Measurements from ENCODE around the gene MACROD1. TPM values are rescaled to one million over a fixed set of nuclear protein-coding genes. Genes with fewer than 3 reads are reported as not detected.

MACROD1 gene
- total and polyA plus RNA-seq, 2 of the 13 experiments (the other 11 are each of a cell fraction or from before 2014, with no cell fraction given) = 23.1 to 34.5 TPM

DNA sequence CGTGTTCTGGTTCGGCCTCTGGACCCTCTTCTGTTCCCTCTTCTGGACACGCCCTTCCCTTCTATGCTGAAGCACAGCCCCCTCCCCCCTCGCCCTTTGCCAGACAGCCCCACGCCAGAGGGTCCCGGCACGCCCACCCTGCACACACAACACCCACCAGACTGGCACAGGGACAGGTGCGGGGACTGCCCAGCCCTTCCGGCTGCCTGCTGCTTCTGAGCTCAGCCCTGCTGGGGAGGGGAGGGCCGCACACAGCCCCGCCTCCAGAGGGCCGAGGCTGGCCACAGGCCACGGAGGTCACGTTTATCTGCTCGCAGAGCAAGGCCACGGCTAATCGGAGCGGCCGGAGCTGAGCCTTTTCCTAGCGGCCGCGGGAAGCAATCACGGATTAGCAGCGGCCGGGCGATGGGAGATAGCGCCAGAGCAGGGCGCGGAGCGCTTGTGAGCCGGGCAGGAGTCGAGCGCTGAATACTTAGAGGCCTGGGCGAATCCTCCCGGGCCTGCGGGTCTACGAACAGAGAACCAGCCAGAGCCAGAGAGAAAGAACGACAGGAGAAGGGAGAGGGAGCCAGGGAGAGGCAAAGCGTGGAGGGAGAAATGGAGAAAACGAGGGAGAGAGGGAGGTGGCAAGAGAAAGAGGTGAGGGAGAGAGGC lies 158.2 kb downstream of the MACROD1 start (continued):
- TF ChIP-seq, protein P1, sequence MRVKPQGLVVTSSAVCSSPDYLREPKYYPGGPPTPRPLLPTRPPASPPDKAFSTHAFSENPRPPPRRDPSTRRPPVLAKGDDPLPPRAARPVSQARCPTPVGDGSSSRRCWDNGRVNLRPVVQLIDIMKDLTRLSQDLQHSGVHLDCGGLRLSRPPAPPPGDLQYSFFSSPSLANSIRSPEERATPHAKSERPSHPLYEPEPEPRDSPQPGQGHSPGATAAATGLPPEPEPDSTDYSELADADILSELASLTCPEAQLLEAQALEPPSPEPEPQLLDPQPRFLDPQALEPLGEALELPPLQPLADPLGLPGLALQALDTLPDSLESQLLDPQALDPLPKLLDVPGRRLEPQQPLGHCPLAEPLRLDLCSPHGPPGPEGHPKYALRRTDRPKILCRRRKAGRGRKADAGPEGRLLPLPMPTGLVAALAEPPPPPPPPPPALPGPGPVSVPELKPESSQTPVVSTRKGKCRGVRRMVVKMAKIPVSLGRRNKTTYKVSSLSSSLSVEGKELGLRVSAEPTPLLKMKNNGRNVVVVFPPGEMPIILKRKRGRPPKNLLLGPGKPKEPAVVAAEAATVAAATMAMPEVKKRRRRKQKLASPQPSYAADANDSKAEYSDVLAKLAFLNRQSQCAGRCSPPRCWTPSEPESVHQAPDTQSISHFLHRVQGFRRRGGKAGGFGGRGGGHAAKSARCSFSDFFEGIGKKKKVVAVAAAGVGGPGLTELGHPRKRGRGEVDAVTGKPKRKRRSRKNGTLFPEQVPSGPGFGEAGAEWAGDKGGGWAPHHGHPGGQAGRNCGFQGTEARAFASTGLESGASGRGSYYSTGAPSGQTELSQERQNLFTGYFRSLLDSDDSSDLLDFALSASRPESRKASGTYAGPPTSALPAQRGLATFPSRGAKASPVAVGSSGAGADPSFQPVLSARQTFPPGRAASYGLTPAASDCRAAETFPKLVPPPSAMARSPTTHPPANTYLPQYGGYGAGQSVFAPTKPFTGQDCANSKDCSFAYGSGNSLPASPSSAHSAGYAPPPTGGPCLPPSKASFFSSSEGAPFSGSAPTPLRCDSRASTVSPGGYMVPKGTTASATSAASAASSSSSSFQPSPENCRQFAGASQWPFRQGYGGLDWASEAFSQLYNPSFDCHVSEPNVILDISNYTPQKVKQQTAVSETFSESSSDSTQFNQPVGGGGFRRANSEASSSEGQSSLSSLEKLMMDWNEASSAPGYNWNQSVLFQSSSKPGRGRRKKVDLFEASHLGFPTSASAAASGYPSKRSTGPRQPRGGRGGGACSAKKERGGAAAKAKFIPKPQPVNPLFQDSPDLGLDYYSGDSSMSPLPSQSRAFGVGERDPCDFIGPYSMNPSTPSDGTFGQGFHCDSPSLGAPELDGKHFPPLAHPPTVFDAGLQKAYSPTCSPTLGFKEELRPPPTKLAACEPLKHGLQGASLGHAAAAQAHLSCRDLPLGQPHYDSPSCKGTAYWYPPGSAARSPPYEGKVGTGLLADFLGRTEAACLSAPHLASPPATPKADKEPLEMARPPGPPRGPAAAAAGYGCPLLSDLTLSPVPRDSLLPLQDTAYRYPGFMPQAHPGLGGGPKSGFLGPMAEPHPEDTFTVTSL (CRISPR knock-in tag; IDR thresholded peaks at IDR 0.05; ENCODE audit: borderline replicate concordance) = no peak
- TF ChIP-seq PAX8 (CRISPR knock-in tag; IDR thresholded peaks at IDR 0.05; ENCODE audit: borderline replicate concordance) = no peak
- TF ChIP-seq ZNF773 (CRISPR knock-in tag; IDR thresholded peaks at IDR 0.05; ENCODE audit: borderline replicate concordance) = 0 out of 2 replicates have a peak, but pooled peaks have one; percentile 23
- no peak for TF ChIP-seq ZNF557 (CRISPR knock-in tag; IDR thresholded peaks at IDR 0.05)
- TF ChIP-seq, protein P2, sequence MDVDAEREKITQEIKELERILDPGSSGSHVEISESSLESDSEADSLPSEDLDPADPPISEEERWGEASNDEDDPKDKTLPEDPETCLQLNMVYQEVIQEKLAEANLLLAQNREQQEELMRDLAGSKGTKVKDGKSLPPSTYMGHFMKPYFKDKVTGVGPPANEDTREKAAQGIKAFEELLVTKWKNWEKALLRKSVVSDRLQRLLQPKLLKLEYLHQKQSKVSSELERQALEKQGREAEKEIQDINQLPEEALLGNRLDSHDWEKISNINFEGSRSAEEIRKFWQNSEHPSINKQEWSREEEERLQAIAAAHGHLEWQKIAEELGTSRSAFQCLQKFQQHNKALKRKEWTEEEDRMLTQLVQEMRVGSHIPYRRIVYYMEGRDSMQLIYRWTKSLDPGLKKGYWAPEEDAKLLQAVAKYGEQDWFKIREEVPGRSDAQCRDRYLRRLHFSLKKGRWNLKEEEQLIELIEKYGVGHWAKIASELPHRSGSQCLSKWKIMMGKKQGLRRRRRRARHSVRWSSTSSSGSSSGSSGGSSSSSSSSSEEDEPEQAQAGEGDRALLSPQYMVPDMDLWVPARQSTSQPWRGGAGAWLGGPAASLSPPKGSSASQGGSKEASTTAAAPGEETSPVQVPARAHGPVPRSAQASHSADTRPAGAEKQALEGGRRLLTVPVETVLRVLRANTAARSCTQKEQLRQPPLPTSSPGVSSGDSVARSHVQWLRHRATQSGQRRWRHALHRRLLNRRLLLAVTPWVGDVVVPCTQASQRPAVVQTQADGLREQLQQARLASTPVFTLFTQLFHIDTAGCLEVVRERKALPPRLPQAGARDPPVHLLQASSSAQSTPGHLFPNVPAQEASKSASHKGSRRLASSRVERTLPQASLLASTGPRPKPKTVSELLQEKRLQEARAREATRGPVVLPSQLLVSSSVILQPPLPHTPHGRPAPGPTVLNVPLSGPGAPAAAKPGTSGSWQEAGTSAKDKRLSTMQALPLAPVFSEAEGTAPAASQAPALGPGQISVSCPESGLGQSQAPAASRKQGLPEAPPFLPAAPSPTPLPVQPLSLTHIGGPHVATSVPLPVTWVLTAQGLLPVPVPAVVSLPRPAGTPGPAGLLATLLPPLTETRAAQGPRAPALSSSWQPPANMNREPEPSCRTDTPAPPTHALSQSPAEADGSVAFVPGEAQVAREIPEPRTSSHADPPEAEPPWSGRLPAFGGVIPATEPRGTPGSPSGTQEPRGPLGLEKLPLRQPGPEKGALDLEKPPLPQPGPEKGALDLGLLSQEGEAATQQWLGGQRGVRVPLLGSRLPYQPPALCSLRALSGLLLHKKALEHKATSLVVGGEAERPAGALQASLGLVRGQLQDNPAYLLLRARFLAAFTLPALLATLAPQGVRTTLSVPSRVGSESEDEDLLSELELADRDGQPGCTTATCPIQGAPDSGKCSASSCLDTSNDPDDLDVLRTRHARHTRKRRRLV (CRISPR knock-in tag; IDR thresholded peaks at IDR 0.05) = no peak
- TF ChIP-seq ZBTB8A (CRISPR knock-in tag; IDR thresholded peaks at IDR 0.05; ENCODE audit: borderline replicate concordance, low read depth) = no peak
- TF ChIP-seq ZNF33B (CRISPR knock-in tag; IDR thresholded peaks at IDR 0.05) = peak; percentile 30
- TF ChIP-seq ZNF232 (CRISPR knock-in tag; IDR thresholded peaks at IDR 0.05; ENCODE audit: borderline replicate concordance) = 0 out of 2 replicates have a peak, but pooled peaks have one; percentile 31
- TF ChIP-seq FOSL1 (CRISPR knock-in tag; IDR thresholded peaks at IDR 0.05; ENCODE audit: borderline replicate concordance) = no peak
- TF ChIP-seq, protein P3, sequence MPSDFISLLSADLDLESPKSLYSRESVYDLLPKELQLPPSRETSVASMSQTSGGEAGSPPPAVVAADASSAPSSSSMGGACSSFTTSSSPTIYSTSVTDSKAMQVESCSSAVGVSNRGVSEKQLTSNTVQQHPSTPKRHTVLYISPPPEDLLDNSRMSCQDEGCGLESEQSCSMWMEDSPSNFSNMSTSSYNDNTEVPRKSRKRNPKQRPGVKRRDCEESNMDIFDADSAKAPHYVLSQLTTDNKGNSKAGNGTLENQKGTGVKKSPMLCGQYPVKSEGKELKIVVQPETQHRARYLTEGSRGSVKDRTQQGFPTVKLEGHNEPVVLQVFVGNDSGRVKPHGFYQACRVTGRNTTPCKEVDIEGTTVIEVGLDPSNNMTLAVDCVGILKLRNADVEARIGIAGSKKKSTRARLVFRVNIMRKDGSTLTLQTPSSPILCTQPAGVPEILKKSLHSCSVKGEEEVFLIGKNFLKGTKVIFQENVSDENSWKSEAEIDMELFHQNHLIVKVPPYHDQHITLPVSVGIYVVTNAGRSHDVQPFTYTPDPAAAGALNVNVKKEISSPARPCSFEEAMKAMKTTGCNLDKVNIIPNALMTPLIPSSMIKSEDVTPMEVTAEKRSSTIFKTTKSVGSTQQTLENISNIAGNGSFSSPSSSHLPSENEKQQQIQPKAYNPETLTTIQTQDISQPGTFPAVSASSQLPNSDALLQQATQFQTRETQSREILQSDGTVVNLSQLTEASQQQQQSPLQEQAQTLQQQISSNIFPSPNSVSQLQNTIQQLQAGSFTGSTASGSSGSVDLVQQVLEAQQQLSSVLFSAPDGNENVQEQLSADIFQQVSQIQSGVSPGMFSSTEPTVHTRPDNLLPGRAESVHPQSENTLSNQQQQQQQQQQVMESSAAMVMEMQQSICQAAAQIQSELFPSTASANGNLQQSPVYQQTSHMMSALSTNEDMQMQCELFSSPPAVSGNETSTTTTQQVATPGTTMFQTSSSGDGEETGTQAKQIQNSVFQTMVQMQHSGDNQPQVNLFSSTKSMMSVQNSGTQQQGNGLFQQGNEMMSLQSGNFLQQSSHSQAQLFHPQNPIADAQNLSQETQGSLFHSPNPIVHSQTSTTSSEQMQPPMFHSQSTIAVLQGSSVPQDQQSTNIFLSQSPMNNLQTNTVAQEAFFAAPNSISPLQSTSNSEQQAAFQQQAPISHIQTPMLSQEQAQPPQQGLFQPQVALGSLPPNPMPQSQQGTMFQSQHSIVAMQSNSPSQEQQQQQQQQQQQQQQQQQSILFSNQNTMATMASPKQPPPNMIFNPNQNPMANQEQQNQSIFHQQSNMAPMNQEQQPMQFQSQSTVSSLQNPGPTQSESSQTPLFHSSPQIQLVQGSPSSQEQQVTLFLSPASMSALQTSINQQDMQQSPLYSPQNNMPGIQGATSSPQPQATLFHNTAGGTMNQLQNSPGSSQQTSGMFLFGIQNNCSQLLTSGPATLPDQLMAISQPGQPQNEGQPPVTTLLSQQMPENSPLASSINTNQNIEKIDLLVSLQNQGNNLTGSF (CRISPR knock-in tag; IDR thresholded peaks at IDR 0.05) = no peak
- TF ChIP-seq KLF13 (CRISPR knock-in tag; IDR thresholded peaks at IDR 0.05) = 0 out of 2 replicates have a peak, but pooled peaks have one; percentile 36
- no peak for TF ChIP-seq TRIM24 (CRISPR knock-in tag; IDR thresholded peaks at IDR 0.05)
- no peak for TF ChIP-seq SNRNP70 (IDR thresholded peaks at IDR 0.05; ENCODE audit: low read depth, low read length)

All from HepG2 (cell line).